Inflammatory macrophage treated with lipopolysaccharide for 4 hours (primary cell): Measurements from ENCODE around the gene ITIH3.

Source experiments
- DNase-seq: peaks from one replicate; pipeline ENCODE4 v3.0.0-alpha.2; 2020

Gene ITIH3

DNA sequence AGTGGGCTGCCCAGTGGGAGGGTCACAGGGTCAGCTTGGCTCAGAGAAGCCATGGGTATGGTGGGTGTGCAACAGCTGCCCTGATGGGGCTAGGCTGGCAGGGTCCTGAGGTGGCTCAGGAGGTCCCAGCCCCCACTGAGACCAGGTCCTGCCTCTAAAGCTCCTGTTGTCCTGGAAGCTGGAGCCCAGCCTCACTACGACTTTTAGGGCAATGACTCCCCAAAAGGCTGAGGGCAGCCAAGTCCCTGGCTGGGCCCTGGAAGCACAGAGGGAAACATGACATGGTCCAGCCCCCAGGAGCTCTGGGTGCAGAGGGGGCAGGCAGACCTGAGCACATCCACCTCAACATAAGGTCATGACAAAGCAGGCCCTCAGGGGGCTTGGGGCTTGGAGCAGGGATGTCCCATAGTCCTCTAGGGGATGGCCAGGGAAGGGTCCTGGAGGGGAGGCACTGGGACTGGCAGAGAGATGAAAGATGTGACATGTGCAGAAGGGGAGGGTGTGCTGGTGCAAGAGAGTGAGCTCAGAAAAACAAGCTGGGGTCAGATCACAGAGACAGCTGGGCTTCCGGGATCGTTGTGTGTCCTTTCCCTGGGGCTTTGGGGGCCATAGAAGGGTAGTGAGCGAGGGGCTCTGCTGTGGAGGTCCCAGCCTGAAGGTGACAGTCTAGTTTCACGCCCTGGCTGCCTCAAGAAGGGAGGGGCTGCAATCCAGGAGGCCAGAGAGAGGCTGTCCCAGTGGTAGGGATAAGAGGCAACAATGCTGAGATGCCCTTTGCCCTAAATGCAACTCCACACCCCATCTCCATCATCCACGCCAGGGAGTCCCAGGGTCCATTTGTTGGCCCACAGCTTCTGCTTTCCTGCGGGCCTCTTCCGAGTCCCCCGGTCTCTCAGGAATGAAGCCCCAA is 639 bp upstream of the ITIH3 start:
- no peak for DNase-seq

DNA sequence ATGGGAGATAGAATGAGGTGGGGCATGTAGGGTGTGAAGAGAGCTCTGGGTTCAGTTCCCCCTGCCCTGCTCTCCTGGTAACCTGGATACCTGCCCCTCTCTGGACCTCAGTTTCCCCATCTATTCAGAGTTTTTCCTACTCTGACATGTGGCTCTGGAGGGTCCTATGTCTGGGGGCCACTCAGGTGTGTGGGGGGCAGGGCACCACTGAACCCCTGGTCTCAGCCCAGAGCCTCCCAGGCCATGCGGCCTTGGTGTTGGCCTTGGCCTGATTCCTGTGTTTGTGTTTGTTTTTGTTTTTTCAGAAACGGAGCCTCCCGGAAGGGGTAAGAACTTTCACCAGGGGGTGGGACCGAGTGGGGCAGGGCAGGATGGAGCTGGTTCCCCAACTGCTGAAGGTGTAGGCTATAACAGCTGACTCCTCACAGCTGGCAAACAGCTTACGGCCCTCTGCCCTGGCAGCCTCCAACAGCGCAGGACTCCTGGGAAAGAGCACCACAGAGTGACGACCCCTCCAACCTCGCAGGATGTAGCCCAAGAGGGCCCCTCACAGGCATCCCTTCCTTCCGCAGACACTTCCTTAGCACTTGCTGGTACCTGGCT is 803 bp downstream of the ITIH3 start:
- DNase-seq, result no peak

DNA sequence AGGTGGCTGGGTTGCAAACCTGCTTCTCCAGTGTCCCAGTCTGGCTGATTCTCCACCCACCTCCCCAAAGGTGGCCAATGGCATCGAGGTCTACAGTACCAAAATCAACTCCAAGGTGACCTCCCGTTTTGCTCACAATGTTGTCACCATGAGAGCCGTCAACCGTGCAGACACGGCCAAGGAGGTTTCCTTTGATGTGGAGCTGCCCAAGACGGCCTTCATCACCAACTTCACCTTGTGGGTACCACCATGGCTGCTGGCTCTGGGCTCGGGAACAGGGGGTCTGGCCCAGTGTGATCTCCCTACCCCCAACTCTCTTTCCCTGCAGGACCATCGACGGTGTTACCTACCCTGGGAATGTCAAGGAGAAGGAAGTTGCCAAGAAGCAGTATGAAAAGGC is 1.8 kb downstream of the ITIH3 start:
- DNase-seq, result no peak

DNA sequence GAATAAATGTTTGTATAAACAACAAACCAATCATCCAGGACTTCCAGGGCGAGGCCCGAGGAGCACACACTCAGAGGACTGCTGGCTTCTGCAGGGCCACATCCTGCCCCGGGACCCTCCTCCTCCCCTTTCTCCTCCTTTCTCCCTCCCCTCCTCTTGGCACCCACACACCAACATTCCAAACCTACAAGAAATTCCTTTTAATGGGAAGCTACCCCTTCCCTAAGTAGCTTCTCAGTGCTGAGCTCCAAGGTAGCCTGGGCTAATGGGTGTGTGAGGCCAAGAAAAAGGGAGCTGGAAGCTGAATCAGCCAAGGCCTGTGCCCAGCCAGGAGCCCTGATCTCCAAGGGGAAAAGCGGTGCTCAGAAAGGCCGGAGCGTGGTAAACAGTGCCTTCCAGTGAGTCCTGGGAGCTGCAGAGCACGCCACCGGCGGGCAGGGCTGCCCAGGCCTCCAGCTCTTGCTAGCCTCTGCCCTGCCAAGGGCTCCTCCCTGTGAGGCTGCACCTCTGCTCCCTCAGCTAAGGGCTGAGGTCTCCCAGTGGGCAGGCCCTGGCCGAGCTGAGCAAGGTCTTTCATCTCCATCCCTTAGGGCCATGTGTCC is 3.9 kb downstream of the ITIH3 start:
- DNase-seq, result no peak

DNA sequence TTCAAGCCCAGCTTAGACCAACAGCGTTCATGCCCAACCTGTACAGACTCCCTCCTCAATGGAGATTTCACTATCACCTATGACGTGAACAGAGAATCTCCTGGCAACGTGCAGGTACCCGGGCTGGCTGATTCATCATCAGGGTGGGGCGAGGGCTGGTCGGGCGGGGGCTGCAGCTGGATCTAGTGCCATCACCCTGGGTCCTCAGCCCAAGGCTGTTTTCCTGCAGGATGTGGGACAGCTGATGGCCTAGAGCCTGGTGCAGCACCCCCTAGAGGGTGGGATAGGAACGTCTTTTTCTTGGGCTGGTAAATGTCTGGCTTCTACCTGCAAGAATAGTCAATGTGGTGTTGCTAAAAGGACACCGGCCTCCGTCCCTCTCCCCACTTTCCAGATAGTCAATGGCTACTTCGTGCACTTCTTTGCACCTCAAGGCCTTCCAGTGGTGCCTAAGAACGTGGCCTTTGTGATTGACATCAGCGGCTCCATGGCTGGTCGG is 4.4 kb downstream of the ITIH3 start:
- DNase-seq, result peak; percentile 31

DNA sequence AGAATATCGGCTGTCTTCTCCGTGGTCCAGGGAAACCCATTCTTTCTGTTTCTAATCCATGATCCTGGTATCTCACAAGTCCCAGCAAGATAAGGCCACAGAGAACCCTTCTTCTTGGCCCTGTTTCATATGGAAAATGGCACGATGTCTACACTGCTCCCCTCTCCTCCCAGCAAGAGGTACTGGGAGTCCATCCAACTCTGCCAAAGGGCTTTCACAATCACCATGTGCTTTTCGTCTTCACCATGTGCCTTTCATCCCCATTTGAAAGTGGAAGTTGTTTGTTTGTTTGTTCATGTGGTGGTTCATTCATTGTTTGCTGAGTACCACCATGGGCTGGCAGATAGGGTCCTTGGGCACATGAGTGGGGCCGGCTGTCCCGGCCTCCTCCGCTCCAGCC is 5.5 kb downstream of the ITIH3 start:
- DNase-seq, result peak; percentile 10

DNA sequence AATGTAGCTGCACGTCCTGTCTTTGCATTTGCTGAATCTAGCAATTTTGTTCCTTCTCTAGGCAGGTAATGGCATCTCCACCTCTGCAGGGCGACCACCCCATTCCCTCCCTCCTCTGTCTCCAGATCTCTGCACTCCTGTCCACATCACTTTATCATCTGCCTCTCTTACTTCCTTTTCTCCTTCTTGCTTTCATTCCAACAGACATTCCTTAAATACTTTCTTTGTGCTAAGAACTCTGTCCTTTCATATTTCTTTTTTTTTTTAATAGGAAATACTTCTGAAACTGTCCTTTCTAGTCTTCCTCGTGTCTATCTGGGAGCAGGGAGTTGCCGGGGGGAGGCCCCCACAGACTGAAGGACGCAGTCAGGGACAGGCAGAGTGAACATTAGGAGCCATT is 7.2 kb downstream of the ITIH3 start:
- DNase-seq, result no peak

DNA sequence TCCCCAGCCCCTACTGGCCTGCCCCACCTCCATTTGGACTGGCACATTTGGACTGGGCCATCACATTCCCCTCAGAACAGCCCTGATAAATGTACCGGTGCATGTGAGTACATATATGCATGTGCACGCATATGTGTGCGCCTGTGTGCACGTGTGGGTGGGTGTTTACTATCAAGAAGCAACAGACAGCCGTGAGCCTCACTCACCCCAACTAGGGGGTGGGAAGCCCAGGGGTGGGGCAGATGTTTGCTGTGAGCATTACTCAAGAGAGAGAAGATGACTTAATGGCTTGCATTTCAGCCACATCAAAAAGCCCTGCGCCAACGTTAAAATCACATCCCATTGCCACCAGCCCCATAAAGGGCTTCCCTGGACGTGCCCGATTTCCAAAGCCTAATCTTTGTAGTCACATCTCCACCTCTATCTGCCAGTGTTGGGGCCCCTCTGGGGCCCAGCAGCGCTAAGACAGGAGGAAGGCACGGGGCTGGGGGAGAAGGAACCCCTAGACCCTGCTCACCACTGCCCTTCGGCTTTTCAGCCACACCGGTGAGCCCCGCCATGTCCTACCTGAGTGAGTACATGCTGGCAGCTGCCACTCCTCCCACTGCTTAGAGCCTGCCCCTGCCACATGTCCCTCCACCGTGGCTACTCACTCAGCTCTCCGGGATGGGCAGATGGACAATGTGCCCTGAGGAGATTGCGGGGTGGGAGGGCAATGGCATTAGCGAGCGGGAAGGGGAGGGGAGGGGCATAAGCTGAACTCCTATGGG is 10.9 kb downstream of the ITIH3 start:
- DNase-seq, result no peak

DNA sequence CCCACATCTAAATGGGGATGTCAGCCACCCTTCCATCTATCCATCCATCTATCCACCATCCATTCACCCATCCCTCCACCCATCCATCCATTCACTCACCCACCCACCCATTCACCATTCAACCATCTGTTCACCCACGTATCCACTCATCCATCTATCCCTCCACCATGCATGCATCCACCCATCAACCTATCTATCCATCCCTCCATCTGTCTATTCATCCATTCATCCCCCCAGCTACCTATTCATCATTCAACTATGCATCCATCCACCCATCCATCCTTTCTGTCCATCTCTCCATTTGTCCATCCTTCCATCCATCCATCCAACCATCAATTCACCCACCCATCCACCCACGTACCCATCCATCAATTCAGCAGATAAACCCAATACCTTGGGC is 14.6 kb downstream of the ITIH3 start:
- DNase-seq, result no peak

DNA sequence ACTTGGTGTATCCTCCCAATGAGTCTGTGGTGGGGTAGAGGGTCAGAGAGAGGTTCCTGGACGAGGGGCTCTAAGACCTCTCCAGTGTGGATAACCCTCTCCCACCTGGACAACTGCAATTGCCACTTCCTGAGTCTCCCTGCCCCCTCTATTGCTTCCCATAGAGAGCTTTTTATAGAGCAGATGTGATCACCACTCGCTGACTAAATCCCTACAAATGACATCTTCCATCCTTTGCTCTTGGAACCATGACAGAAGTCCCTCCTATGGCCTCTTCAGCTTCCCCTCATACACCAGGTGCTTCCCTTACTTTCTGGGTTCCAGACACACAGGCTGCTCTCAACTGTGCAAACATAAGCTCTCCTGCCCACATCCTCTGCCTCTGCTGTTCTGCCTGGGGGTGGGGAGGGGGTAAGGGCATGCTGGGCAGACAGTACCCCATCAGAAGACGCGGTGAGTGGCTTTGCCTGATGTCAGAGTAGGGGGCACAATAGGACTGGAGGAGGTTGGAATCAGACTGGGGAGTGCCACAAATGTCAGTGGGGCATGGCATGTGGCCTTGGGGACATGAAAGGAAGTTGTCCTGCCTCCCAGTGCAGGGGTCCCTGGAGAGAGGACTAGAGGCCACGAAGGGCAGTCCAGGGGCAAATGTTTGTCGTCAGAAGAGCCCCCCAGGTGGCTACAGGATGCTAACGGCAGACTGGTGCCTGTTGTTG is 15.2 kb downstream of the ITIH3 start:
- DNase-seq, result no peak

DNA sequence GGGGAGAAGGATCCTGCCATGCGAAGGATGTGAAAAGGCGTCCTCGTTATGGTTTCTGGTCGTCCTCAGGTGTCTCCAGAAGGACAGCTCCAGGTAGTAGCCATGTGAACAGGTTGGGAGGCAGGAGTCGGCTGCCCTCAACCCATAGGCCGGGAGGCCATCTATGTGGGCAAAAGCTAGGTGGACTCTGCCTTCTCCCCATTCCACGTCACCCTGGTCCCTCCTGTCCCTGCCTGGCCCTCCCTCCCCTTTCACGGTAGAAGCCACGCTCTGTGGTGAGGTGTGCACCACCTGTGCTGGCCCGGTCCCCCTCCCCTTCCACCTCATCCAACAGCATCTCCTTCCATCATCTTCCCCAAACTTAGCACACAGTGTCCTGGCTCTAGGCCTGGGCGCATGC is 16.3 kb downstream of the ITIH3 start:
- no peak for DNase-seq

DNA sequence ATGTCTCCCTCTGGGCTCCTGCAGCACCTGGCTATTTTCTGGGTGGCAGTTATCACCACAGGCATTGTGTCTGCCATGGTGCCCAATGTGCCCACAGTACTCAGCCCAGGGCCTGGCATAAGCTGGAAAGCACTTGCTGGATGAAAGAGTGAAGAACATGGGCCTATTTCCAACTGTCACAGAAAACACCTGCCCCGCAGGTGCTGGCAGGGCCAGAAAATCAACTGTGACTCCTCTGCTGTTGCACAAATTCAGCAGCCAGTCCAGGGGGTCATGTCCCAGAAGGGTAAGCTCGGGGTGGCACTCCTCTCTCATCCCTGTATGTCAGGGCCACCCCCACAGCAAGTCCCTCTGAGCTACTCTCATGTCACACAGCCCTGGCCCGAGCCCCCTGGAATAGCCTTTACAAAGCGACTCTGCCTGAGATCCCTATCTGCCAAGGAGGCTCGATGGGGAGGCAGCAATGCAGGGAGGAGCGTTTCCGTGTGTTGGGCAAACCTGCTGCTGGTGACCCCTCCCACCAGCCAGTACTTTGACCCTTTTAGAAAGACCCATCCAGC is 16.9 kb downstream of the ITIH3 start:
- DNase-seq, result no peak

DNA sequence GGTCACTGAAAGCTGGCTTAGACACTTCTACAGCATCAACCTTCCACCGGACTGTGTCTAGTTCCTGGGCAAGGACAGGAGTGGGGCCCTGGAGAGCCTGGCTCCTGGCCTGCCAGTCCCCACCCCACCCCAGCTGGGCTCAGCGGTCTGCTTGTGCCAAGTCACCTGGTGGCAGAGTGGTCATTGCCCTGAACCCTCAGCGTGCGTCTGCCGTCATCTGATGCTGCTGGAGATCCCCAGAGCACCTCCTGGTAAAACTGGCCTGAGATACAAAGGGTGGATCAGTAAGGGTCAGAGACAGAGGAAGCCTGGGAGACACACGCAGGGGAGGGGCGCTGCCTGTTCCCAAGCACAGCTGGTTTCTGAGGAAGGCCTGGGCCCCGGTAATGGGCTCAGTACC is 19.2 kb downstream of the ITIH3 start:
- DNase-seq, result no peak

DNA sequence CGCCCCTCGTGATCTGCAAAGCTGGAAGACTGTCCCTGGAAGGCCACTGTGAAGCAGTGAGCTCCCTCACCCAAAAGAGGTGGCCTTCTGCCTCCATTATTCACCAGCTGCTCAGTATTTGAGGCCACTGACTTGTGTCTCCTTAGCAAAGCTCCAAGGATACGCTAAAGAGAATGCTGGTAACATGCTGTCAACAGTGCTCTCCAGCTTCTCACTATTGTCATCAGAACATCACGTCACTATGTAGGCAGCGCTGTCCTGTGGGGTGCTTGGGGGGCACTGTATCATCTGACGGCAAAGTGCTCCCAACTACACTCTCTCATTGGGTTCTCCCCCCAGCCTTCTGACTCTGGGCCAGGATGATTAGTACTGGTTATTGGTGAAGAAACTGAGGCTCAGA is 21.6 kb downstream of the ITIH3 start:
- no peak for DNase-seq

DNA sequence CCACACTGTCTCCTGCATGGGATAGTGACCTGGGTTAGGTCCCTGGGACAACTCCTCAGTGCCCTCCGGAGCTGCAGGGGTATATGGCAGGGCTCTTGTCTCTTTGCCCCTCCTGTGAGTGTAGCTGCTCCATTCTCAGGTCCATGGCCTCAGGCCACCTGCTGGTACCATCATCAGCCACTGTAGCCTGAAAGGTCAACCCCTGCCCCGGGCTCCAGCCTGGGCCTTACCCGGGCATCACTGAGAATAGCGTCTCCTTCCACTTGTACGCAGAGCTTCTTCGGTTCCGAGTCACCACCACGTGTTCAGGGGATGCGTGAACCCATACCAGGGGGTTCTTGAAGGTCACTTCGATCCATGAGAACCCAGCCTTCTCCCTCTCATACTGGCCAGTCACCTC is 22.1 kb downstream of the ITIH3 start:
- no peak for DNase-seq

DNA sequence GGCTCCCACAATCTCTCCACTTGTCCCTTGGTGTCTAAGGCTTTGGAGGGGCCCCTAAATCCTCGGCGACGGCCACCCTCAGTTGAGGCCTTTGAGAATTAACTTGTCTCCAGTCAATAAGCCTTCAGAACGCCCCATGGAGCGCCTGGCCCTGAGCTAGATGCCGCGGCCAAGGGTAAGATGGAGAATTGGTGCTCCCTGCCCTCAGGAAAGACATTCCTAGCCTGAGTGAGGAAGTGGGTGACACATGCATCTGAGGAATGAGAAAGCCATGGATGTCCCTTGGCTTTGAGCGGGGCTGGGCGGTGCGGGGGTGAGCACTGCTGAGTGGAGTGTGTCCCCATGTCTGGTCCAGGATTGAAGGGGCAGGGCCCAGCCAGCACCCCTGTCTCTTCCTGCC is 22.6 kb downstream of the ITIH3 start:
- DNase-seq, result no peak

DNA sequence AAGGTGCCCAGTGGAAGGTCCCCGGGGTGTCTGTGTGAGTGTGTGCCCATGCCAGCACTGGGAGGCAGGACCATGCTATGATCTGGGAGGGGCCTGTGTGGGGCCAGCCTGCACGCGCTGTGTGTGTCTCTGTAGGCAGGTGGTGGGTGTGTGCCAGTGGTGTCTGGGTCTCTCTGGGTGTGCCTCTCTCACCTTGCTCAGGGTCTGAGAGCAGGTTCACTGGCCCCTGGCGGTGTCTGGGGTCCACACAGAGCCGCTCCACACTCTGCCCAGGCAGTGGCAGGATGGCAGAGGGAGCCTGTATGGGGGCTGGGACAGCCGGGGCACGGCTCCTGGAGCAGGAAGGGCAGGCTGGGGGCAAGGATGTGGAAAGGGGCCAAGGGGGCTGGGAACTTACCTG is 23.3 kb downstream of the ITIH3 start:
- DNase-seq, result no peak

DNA sequence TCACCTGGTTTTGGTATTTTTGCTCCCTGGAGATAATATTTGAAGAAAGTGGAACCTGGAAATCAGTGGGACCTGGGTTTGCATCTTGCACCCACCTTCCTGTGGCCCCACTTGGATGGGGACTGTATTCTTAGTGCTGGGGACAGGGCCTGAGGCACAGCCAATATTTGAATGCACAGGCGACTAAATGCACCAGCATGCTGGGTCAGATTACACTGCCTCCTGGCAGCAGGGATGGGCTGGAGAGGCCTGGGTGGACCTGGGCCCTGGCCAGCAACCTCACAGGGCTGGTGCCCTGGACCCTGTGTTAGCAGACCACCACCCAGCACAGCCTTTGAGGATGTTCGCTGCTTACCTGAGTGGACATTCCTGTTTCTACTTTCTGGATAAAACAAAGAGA is 25.3 kb downstream of the ITIH3 start:
- DNase-seq, result no peak

DNA sequence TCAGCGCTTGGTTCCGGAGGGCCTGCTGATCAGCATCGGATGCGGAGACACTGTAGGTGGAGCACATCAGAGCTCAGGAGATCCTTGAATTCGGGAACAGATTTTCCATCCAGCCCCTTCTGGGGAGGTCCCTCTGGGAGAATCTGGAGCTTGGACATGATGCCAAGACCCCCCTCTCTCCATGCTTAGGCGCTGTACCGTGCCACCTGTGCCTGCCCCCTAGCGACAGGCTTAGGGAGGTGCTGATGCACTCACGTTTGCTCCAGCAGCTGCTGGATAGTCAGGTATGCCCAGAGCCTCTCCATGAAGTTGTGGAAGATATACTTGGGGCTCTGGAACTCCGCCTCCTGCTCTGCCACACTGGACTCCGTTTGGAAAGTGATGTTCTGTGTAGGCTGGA is 26.1 kb downstream of the ITIH3 start:
- DNase-seq, result no peak

DNA sequence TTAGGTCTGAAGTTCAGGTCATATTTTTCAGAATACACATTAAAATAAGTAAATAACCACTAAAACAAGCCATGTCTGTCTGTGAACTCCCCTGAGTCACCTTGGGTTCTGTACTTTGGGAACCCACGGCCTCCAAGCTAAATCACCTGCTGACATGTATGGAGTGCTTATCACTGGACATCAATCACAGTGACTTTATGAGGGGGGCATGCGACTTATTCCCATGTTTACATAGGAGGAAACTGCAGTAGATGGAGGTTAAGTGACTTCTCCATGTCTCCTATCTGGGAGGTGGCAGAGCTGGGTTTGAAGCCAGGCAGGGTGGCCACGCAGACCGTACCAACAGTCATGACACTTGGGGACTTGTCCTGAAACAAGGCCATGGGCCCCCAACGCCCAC is 27.8 kb downstream of the ITIH3 start:
- DNase-seq, result no peak

DNA sequence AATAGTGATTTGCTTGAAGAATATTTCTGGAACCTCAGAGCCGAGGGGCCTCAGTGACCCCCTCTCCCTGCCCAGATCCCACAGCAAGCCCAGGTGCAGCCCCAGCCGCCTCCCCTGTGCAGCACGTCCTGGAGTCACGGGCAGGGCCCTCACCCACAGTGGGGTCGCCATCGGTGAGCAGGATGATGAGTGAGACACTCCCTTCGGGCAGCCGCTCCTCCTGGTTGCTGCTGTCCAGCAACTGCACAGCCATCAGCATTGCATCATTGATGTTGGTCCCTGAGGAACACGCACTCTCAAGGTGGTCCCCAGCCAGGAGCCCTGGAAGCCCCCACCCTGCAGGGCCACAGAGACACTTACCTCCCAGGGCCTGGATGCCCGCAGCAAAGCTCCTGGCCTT is 29.4 kb downstream of the ITIH3 start:
- no peak for DNase-seq

DNA sequence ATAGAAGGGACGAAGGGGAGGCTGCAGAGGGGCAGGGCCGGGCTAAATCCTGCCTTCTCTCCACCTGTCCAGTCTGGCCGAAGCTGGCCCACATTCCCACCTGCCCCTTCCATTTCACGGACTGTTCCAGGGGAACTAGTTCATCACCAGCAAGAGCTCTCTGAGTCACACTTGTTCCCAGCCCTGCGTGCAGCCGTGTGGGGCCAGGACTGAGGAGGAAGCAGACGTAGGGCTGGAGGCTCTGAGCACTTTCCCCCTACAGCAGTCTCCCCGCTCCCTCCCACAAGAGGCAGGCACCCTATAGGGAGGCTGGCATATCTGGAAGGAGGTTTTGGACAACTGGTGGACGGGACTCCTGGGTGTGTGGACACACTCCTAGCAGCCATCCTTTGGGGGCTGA is 32.8 kb downstream of the ITIH3 start:
- DNase-seq, result no peak
